Mammary epithelial cell (primary cell): ENCODE data around the gene PHLDA2.

Experiments used
- EZH2 ChIP-seq: IDR thresholded peaks from 2 replicates; pipeline ENCODE4 v1.6.1; 2012; ENCODE audit warnings: low read length, inconsistent platforms, borderline replicate concordance
- TF ChIP-seq, protein P1 (sequence below), 2 donors: IDR thresholded peaks in 1 of 2; conservative IDR thresholded peaks in 1 of 2; 2 replicates each; pipeline ENCODE4 v1.5.1; 2011 to 2012; ENCODE audit warnings: inconsistent platforms in 2 of 2, low read length in 2 of 2, mild to moderate bottlenecking in 2 of 2, control low read depth in 1 of 2, low read depth in 1 of 2; ENCODE audit not compliant: insufficient read depth in 1 of 2; ENCODE audit errors: extremely low read depth in 1 of 2

DNA sequence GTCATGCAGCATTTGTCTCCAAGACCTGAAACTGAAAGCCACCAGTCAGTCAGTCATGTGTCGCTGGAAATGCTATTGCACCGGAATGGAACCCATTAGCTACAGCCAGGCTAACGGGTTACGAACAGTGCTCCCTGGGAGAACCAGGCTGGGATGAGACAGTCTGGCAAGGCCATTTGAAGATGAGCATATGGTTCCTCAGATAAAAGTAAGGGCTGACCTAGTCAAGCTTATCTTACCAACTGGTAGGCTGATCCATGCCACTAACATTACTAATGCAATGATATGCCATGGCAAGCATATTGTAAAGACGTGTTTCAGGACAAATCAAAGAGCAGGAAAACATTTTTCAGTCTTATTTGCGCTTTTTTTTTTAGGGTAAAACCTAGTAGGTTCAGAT, 34.5 kb upstream of the PHLDA2 start:
- TF ChIP-seq, protein P1, sequence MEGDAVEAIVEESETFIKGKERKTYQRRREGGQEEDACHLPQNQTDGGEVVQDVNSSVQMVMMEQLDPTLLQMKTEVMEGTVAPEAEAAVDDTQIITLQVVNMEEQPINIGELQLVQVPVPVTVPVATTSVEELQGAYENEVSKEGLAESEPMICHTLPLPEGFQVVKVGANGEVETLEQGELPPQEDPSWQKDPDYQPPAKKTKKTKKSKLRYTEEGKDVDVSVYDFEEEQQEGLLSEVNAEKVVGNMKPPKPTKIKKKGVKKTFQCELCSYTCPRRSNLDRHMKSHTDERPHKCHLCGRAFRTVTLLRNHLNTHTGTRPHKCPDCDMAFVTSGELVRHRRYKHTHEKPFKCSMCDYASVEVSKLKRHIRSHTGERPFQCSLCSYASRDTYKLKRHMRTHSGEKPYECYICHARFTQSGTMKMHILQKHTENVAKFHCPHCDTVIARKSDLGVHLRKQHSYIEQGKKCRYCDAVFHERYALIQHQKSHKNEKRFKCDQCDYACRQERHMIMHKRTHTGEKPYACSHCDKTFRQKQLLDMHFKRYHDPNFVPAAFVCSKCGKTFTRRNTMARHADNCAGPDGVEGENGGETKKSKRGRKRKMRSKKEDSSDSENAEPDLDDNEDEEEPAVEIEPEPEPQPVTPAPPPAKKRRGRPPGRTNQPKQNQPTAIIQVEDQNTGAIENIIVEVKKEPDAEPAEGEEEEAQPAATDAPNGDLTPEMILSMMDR (conservative IDR thresholded peaks at IDR 0.05 in 1 of 2, IDR thresholded peaks at IDR 0.05 in 1 of 2; ENCODE audit: extremely low read depth in 1 of 2, insufficient read depth in 1 of 2, low read depth in 1 of 2, low read length in 2 of 2): no peak
- no peak for TF ChIP-seq EZH2
